HG03060 (cell line): Measurements from ENCODE around the gene ADGRE1.

Experiments
- ATAC-seq: cut with Tn5 transposase; IDR thresholded peaks from one replicate; pipeline ENCODE4 v1.9.1; 2021; ENCODE audit warnings: low read depth, moderate number of reproducible peaks; ENCODE audit not compliant: unreplicated experiment

Gene ADGRE1

GRCh38 chr19:6876748-6877147 lies 10.6 kb upstream of the ADGRE1 start:
- no peak for ATAC-seq

DNA sequence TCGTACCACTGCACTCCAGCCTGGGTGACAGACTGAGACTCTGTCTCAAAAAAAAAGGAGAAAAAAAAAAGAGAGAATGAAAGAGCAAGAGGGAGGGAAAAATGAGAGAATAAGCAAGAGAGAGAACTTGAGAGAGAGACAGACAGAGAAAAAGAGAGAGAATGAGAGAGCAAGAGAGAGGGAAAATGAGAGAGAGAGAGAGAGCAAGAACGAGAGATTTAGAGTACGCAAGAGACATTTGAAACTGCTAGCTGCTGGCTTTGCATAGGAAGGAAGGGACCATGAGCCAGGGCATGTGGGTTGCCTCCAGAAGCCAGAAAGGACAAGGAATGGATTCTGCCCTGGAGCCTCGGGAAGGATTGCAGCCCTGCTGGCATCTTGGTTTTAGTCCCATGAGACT lies 9.6 kb upstream of the ADGRE1 start:
- no peak for ATAC-seq

GRCh38 chr19:6886277-6886897 lies 992 bp upstream of the ADGRE1 start:
- ATAC-seq, result no peak

- ATAC-seq, result no peak
Observed at GRCh38 chr19:6888967-6889366, 1.6 kb downstream of the ADGRE1 start.

- ATAC-seq, result no peak
Observed at GRCh38 chr19:6890401-6890913, 3.1 kb downstream of the ADGRE1 start.

DNA sequence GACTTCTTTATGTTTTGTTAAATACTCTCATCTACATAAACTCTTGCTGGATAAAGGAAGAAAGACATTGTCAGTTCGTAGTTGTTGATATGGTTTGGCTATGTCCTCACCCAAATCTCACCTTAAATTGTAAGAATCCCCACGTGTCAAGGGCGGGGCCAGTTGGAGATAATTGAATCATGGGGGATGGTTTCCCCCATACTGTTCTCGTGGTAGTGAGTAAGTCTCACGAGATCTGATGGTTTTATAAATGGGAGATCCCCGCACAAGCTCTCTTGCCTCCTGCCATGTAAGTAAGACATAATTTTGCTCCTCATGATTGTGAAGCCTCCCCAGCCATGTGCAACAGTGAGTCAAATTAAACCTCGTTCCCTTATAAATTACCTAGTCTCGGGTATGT lies 3.6 kb downstream of the ADGRE1 start:
- no peak for ATAC-seq

- no peak for ATAC-seq
Observed at GRCh38 chr19:6891761-6892385, 4.5 kb downstream of the ADGRE1 start.

DNA sequence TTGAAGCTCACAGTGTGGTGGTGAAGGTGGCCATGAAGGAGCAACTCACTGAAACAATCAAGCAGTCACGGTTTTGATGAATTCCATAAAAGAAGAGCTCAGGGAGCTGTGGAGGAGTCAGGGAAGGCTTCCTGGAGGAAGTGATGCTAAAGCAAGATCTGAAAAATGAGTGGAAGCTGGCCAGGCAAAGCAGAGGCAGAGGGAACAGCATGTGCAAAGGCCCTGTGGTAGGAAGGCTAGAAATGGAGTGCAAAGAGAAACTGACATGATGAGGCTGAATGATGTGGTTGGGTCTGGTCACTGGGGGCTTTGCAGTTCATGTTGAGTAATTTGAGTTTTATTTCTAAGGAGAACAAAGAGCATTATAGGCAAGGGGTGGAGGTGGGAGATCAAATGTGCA lies 6.9 kb downstream of the ADGRE1 start:
- ATAC-seq, result no peak

DNA sequence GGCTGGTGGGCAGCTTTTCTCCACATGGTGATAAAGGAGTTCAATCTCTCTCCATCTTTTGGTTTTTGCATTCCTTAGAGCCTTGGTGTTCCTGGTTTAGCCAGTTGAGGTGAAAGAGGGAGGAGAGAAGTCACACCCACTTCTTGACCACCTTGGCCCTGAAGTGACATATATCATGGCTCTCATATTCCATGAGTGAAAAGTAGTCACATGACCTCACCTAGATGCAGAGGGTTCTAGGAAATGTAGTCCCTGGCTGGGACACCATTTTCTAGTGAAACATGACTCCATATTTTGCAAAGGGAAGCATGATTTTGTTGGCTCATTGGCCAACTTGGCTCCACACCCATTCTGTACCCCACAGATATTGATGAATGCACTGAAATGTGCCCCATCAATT lies 16.1 kb downstream of the ADGRE1 start:
- ATAC-seq, result no peak

DNA sequence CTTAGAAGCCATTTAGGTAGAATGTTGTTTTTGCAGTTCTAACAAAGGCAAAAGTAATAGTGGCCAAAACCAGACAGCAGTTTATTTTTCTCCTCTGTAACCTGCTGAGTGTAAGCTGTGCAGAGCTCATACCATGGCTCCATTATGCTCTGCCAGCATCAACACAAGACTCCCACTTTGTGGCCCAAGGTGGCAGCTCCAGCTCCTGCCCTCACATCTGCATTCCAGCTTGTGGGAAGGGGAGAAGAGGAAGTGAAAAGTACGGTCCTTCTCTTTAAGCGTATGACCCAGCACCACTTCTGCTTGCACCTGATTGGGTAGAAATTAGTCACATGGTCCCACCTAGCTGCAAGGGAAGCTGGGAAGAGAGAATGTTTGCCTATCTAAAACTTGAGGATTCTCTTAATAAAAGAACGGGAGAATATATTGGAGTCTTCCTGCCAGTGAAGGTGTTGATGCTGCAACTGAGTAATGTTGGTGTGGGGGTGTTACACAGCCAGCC lies 19.2 kb downstream of the ADGRE1 start:
- no peak for ATAC-seq

DNA sequence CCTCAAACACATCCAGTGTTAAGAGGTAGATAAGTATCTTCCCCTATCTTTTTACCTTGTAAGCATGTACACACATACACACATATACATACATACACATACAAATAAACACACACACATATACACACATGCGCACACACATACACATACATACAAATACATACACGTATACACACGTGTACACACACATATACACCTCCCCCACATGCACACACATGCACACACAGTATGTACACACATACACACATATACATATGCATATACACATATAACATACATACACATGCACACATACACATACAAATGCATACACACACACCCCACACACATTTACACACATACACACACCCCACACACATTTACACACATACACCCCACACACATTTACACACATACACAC lies 24.1 kb downstream of the ADGRE1 start:
- no peak for ATAC-seq

DNA sequence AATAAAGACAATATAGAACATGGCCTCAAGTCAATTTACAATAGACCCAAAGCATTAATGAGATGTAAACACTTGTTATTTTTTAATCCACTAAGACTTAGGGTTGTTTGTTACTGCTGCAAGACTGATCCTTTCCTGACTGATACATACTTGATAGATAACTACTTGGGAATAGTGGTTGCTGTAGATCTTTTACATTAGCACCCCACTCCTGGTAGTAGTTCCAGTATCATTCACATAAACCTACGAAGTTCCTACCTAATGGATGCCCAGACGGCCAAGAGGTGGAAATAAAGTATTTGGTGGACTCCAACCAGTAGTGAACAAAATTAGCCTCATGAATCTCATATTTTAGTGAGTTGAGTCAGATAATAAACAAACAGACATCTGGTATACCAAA lies 26.9 kb downstream of the ADGRE1 start:
- ATAC-seq, result no peak

DNA sequence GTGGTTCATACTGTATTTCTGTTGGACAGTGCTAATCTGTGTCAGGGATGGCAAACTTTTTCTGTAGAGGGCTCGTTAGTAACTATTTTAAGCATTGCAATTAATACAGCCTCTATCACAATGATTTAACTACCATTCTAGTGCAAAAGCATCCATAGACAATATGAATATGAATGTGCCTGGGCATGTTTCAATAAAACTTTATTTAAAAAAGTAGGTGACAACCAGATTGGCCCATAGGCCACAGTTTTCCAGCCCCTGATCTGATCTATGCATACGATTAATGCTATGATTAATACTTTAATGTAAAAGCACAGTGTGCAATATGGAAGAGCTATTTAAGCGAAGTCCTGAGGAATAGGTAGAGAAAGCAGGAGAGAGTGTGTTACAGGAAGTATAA lies 29.6 kb downstream of the ADGRE1 start:
- no peak for ATAC-seq

DNA sequence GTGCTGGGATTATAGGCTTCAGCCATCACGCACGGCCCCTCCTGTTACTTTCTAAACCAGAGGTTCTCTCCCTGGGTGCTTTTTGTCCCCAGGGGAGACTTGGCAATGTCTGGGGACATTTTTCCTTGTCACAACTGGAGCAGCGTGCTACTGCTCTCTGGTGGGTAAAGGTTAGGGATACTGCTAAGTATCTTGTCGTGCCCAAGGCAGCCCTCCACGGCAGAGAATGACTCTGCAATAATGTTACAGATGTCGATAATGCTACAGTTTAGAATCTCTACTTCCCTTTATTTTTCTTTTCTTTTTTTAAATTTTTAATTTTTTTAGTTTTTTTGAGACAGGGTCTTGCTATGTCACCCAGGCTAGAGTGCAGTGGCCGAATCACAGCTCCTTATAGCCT lies 38.0 kb downstream of the ADGRE1 start:
- no peak for ATAC-seq

DNA sequence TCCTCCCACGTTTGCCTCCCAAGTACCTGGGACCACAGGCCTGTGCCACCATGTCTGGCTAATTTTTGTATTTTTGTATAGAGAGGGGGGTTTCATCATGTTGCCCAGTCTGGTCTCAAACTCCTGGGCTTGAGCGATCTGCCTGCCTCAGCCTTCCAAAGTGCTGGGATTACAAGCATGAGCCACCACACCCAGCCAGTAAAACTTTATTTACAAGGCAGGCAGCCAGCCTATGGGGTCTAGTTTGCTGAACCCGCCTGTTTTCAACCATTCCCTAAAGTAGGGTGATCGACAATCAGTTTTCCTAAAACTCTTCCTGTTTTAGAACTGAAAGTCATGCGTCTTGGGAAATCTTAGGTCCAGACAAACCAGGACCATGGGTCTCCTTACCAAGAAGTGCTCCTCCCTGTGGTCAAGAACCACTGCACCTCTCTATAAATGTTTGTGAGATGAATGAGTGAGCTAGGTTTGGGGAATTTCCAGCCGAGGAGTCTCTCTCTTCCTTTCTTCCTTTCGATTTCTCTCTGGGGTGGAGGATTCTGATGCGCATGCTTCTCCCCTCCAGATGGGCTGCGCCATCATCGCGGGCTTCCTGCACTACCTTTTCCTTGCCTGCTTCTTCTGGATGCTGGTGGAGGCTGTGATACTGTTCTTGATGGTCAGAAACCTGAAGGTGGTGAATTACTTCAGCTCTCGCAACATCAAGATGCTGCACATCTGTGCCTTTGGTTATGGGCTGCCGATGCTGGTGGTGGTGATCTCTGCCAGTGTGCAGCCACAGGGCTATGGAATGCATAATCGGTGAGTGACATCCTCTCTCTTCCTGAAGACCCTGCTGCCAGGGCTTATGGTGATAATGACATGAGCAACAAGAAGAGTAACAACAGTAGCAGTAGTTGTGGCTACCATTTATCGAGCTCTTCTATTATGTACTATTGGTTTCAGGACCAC lies 38.7 kb downstream of the ADGRE1 start:
- no peak for ATAC-seq

DNA sequence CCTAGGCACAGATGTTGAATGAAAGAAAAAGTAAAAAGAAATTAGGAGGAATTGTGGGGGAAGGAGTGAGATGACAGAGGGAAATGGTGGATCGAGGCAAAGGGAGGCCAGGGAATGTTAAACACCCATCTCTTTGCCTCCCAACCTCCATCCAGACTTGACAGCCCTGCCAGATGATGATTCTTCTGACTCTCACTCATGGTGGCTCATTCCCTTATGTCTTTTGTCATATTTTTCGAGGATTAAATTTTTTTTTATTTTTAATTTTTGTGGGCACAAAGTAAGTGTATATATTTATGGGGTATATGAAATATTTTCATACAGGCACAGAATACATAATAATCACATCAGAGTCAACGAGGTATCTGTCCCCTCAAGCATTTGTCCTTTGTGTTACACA lies 42.8 kb downstream of the ADGRE1 start:
- ATAC-seq, result no peak

DNA sequence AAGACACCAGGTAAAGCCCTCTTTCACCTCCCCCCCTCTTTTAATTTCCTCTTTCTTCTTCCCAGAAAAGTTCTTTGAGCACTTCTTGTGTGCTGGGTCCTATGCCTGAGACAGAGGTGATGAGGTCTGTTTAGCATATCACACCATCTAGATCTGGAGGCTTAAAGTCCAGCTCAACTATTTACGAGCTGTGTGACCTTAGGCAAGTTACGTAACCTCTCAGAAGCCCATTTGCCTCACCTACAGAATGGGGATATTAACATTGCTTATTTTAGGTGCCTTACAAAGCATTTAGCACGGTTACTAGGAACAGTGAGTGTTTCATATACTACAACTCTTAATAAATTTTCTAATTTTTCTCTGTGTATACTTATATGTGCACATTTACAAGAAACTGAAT lies 47.7 kb downstream of the ADGRE1 start:
- no peak for ATAC-seq

- ATAC-seq, result no peak
Observed at GRCh38 chr19:6935618-6936017, 48.2 kb downstream of the ADGRE1 start.

- ATAC-seq, result no peak
Observed at GRCh38 chr19:6945733-6946132, 58.4 kb downstream of the ADGRE1 start.

DNA sequence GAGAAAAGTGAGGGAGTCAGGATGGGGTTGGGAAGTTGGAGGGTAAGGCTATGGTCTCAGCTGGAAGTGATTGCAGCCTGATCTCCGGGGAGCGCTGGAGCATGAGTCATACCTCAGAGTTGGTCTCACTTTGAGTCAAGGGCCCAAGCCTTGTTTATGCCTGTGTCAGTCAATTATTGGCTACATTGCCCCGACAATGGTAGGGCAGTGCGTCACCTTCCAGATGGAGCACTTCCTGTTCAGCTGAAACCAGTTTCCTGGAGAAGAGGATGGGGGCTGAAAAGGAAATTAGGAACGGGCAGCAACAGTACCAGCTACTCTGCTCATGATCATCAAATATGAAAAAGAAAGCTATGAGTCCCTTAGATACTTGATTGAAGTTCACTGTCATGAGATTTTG lies 60.4 kb downstream of the ADGRE1 start:
- no peak for ATAC-seq

DNA sequence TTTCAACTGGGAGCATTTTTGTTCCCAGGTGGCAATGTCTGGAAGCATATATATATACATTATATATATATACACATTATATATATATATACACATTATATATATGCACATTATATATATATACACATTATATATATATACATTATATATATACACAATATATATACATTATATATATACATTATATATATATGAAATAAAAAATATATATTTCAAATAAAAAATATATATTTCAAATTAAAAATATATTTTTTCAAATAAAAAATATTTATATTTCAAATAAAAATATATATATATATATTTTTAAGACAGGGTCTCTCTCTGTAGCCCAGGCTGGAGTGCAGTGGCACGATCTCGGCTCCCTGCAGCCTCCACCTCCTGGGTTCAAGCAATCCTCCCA lies 61.5 kb downstream of the ADGRE1 start:
- ATAC-seq, result no peak
